Right lobe of liver (tissue), 4 donors: ENCODE data around the gene MYO10.

ENCODE experiments used
- POLR2A ChIP-seq: fragments of 450-650 bp; IDR thresholded peaks from one replicate; pipeline ENCODE4 v1.6.1; 2017; ENCODE audit warnings: antibody characterized with exemption, mild to moderate bottlenecking
- TF ChIP-seq, protein P1 (sequence below), 4 donors: fragments of 200-600 bp in 3 of 4; fragments of 450-650 bp in 1 of 4; IDR thresholded peaks; one replicate each; pipeline versions ENCODE4 v1.5.1 to v1.8.0; 2016 to 2022; ENCODE audit warnings: antibody characterized with exemption in 4 of 4, mild to moderate bottlenecking in 2 of 4
- donor health status: DM: no; HTN: no; CAD: no.
- donor health status: DM: no; HTN: no; CAD: no.
- donor health status: DM: no; HTN: yes; CAD: no.

GRCh38 chr5:16749626-16750025, 186.5 kb downstream of the MYO10 start:
- TF ChIP-seq, protein P1, sequence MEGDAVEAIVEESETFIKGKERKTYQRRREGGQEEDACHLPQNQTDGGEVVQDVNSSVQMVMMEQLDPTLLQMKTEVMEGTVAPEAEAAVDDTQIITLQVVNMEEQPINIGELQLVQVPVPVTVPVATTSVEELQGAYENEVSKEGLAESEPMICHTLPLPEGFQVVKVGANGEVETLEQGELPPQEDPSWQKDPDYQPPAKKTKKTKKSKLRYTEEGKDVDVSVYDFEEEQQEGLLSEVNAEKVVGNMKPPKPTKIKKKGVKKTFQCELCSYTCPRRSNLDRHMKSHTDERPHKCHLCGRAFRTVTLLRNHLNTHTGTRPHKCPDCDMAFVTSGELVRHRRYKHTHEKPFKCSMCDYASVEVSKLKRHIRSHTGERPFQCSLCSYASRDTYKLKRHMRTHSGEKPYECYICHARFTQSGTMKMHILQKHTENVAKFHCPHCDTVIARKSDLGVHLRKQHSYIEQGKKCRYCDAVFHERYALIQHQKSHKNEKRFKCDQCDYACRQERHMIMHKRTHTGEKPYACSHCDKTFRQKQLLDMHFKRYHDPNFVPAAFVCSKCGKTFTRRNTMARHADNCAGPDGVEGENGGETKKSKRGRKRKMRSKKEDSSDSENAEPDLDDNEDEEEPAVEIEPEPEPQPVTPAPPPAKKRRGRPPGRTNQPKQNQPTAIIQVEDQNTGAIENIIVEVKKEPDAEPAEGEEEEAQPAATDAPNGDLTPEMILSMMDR (IDR thresholded peaks at IDR 0.05): no peak
- no peak for TF ChIP-seq POLR2A
